Activated CD4-positive, alpha-beta T cell treated with anti-CD3 and anti-CD28 coated beads for 48 hours (primary cell): ENCODE measurements around the gene AGTRAP.

Experiments used
- DNase-seq: peaks from one replicate; pipeline ENCODE4 v3.0.0-alpha.2; 2020

Gene AGTRAP

DNA sequence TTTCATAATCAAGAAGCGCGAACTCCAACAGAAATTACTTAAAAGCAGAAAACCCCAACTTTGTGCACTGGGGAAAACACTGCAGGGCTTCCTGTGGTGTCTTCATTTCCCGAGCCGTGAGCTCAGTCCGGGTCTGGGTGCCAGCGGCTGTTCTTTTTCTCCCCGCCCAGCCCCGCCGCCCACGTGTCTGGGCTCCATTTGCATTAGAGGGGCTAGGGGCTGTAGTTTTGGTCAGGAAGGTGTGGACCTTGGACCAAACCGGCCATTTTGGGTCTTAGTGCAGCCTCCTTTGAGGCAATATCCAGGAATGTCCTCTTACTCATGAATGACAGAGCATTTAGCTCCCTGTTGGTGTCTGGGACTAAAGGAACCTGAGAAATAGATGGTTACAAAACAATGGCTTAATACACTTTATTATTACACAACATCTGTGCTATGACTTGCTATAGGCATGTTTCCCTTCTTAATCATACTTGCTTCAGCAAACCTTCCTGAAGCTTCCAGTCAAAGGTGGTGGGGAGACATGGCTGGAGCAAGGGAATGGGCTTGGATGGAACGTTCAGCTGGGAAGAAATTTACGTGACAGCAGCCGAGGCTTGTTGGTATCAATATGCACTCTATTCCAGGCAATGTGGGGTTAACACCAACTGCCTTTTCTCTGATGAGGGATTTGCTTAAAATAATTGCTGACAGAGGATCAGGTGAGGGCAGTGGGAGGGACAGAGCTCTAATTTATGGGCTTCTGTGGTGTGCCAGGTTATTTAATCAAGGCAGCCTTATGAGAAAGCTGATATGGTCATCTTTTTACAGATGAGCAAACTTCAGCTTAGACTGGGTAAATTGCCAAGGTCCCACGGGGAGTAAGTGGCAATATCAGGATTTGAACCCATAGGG is 1.1 kb downstream of the AGTRAP start:
- peak; percentile 56 for DNase-seq

DNA sequence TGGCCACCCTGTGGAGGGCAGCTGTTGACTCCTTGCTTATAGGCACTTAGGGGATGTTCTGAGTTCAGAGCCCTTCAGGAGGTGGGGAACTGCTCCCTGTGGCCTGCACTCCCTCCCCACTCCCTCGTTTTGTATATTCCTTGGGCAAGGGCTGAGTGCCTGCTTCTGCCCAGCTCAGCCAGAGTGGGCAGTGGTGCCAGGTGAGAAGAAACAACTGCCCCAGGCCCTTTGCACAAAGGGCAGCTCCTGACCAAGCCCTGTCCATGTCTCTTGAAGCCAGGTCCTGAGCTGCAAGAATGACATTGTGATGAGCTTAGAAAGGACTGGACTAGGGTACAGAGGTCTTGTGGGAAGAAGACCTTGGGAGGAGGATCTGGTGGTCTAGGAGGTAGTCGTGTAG is 2.2 kb downstream of the AGTRAP start:
- no peak for DNase-seq

DNA sequence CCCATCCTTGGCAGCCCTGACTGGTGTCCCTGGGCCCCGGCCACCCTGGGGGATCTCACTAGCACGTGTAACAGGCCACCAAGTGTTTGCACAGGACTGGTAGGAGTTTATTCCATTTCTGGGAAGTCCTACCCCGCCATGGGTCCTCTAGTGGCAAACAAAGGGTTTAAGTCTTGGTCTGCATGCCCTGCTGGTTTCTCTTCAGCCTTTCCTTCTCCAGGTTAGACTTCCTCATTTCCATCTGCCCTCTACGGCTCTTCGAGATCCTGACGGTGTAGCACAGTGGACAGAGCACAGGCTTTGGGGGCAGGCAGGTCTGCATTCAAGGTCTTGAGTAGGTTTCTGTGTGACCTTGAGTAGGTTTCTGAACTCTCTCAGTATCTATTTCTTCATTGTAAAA is 2.8 kb downstream of the AGTRAP start:
- DNase-seq: no peak

DNA sequence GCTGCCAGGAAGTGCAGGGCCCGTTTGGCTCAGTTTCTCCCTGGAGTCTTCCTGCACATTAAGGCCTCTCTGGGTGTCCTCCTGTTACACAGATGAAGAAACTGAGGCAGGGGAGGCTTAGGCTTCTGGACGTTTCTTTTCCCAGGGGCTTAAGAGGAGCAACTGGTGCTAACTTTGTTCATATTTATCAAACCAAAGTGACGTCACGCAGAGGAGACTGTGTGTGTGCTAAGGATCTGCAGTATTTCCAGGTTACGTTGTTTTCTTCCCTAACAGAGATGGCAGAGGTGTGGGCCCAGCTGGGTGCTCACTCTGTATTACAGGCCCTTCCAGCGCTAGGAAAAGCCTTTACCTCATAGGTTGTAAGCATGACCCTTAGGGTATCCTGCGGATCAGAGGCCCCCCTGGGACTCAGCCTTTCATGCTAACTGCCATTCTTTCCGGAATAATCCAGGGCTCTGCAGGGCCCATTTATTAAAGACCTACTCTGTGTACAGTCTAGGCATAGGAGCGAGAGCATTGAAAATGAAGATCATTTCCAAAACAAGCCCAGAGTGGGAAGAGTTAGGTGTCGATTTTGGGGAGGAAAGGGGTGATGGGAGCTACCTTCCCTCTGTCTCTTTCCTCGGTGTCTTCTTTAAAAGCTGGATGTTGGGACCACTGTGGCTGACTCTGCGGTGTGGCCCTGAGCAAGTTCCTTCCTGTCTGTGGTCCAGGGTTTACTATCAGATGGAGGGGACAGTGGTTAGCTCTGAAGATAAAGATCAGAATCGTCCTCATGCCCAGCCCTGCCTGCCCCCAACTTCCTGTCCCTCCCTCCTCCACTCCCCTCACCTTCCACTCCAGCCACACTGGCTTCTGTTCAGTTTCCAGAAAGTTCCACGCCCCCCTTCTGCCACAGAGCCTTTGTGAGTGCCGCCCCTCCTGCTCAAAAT is 4.6 kb downstream of the AGTRAP start:
- peak; percentile 18 for DNase-seq

DNA sequence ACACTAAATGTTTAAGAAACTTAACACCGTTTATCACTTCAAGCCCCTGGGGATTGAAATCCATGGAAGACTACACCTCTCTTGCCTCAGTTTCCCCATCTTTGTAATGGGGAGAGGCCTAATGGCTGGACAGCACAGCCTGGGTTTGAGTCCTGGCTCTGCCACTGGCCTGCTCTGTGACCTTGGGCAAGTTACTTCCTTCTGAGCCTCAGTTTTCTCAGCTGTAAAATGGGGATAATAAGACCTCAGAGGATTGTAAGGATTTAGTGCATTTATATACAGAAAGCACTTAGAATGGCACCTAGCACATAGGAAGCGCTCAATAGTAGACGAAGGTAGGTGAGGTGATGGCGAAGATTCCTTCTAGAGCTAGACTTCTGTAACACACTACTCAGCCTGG is 5.5 kb downstream of the AGTRAP start:
- no peak for DNase-seq

DNA sequence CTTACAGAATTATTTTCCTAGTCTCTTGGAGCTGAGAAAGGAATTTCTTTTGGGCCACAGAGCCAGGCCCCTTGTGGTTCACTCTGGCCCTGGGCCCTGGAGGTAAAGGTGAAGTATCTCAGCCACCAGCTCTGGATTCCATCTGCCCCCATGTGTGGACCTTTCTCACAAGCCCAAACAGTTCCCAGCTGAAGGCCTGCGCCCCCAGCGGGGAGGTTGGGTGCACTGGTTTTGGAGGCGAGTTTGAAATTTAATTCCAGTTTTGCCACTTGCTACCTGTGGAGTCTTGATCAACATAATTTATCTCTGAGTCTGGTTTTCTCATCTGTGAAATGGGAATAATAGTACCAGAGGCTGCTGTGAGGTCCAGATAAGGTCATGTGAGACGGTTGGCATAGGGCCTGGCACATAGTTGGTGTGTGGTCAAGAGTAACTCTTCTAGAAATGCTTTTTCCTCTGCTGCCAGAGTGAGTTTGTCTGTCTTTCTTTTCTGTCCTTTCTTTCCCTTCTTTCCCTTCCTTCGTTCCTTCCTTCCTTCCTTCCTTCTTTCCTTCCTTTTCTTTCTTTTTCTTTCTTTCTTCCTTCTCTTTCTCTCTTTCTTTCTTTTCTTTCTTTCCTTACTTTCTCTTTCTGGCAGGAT is 6.1 kb downstream of the AGTRAP start:
- DNase-seq: no peak

DNA sequence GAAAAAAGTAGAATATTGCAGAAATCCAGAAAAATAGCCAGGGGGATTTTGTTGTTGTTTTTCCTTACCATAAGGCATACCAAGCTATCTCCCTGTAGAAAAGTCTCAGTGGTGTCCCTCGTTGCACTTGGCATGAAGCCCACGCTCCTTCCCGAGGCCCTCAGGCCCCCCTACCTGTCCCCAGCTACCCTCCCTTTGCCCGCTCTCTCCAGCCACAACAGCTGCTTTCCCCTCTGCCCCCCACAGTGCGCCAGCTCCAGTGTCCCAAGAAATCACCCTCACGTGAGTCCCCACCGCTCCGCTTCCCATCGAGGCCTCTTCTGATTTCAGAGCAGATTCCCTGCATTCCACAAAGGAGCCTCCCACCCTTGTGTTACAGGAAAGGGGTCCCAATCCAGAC is 8.4 kb downstream of the AGTRAP start:
- no peak for DNase-seq

DNA sequence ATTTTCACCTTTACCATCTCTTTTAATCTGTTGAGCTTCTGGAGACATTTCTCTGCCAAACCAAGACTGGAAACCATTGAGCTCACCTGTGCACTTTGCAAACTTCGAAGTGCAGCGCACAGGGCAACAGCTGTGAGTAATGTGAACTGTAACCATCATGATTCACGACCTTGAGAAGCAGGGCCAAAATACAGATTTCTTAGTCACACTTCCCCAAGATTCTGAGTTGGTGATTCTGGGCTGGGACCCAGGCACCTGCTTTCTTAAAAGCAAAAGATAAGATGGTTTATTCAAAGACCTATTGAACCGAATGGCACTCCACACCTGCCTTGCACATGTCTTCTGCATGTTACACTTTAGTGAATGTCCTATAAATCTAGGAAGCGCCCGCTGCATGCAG is 10.2 kb downstream of the AGTRAP start:
- no peak for DNase-seq

DNA sequence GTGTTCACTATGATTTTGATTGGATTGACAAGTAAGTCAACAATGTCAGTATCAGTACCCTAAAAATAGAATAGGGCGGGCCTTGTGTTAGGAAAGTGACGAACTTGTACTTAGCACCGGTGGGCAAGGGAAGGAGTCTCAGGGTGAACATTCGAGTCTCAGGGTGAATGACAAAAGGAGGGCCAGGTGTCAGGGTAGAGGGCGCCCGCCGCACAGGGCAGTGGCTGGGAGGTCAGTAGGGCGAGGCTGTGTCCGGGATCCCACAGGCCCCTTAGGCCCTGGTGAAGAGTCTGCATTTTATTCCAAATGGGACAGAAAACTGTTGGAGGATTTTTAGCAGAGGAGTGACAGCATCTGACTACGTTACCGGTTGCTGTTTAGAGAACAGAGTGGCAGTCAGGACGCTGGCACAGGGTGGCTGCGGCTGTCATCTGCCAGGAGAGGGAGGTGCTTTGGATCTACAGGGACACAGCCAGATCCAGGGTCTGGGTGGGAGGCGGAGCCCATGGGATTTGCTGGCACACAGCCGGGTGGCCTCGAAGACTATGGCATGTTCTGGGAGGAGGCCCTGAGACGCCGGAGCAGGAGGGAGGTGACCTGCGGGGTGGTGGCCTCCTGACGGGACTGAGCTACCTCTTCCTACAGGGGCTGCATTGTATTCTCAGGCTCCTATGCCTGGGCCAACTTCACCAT is 11.0 kb downstream of the AGTRAP start:
- no peak for DNase-seq

DNA sequence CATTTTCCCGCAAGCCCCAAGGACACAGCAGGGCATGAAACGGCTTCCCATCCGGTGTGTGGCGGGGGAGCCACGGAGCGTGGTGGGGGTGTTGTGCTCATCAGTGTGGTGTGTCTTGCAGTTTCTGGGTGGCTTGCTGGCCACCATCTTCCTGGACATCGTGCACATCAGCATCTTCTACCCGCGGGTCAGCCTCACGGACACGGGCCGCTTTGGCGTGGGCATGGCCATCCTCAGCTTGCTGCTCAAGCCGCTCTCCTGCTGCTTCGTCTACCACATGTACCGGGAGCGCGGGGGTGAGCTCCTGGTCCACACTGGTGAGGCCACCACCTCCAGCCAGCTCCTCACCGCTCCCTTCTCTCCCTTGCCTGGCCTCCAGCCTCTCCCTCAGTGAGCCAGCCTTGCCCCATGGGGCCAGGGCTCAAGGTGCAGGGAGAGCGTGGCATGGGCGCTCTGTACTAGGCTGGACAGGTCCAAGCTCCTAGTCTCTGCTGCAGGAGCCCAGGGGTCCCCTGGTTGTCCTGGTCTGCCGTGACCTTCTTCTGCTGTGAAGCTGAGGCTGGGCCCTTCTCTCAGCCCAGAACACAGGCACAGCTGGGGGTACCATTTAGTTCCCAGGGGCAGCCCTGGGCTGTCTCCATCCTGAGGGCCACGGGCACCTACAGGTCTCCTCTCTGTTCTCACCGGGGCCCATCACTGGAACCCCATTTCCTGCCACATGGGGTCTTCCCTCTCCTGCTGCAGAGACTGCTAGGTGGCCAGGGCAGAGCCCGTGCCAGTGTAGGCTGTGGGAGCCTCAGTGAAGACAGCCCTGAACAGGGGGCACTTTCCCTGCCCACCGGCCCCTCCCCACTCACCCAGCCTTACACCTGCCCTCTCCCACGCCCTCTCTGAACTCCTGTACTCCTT is 12.6 kb downstream of the AGTRAP start:
- DNase-seq: no peak

DNA sequence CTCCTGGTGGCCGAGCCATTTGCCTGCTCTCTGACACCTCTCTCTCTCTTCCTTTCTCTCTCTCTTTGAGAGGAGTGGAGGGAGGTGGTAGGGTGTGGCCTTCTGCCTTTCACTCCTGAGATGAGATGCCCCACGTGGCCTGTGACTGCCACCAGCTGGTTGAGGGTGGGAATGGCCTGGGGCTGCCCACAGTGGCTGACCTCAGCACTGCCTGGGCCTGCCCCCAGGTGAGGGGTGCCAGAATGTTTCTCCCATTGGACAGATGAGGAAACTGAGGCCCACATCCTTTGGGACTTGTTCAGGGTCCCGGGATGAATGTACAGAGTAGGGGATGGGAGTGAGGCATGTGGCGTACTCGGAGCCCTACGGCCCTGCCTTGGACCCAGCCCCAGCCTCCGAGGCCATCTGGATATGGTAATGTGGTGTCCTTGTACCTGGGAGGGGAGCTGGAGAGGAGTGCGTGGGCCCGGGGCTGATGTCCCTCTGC is 13.3 kb downstream of the AGTRAP start:
- peak; percentile 69 for DNase-seq

DNA sequence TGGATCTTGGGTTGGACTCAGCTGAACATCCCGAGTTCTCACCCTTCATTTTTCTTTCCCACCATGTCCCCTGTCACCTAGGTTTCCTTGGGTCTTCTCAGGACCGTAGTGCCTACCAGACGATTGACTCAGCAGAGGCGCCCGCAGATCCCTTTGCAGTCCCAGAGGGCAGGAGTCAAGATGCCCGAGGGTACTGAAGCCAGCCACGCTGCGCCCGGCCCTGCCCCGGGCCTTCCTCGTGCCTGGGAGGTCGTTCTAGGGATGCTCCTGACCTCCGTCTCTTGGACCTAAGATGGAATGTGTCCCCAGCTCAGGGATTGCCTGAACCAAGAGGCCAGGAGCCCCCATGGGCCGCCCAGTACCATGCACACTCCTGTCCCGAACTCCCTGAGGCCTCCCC is 14.1 kb downstream of the AGTRAP start:
- DNase-seq: no peak

DNA sequence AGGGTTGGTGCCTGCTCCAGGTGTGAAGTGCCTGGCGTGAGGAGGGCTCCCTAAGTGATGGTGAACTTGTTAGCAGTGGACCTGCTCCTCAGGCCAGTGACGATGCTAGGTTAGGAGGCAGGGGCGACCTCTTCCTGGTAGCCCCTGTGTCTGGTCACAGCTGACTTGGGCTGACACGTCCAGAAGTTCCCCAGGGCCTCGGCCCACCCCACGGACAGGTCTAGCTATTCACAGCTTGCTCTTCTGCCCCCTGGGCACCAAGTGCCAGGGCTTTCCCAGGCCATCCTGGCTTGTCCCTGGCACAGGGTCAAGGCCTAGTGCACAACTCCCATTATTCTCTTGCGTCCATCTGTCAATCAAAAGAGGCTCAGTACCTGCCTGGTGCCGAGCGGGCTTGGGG is 15.2 kb downstream of the AGTRAP start:
- DNase-seq: no peak

DNA sequence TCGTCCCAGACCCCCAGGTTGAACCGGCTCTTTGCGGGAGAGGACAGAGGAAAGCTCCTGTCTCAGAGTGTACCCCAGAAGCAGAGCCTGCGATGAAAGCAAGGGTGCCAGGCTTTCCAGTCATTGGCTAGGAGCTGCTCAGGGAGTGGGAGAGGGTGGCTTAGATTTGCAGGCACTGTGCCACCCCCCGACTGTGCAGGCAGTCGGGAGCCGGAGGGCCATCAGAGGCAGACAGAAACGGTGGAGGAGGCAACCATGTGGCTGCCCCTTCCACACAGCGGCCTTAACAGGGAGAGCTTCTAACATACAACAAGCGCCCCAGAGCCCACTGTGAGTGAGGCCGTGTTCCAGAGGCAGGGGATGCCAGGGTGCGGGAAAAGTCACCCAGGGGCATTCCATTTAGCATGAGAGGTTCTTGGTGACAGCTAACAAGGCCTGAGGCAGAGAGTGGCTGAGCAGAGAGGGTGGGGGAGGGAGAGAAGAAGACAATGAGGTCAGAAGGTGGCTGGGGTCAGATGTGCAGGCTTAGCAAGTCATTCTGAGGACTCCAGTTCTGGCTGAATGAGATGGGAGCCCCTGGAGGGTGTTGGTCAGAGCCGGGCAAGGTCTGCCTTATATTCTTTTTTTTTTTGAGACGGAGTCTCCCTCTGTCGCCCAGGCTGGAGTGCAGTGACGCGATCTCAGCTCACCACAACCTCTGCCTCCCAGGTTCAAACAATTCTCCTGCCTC is 16.6 kb downstream of the AGTRAP start:
- no peak for DNase-seq

DNA sequence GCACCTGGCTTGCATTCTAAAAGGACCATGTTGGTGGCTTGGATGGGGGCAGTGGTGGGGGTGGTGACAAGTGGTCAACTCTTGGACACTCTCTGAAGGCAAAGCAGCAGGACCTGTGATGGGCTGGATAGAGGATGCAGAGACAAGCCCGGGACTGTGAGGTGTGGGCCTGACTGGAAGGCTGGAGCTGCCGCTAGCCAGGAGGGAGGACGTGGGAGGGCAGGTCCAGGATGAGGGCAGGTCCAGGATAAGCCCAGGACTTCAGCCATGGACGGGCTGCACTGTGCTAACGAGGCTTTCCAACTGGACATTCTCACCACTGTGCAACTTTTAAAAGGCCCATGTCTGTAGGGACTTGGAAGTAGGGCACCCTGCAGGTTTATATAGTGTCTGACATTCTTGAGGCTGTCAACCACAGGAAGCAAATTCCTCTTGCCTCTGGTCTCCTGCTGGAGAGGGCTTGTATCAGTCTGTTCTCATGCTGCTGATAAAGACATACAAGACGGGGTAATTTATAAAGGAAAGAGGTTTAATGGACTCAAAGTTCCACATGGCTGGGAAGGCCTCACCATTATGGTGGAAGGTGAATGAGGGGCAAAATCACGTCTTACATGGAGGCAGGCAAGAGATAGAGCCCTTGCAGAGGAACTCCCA is 17.7 kb downstream of the AGTRAP start:
- DNase-seq: no peak

DNA sequence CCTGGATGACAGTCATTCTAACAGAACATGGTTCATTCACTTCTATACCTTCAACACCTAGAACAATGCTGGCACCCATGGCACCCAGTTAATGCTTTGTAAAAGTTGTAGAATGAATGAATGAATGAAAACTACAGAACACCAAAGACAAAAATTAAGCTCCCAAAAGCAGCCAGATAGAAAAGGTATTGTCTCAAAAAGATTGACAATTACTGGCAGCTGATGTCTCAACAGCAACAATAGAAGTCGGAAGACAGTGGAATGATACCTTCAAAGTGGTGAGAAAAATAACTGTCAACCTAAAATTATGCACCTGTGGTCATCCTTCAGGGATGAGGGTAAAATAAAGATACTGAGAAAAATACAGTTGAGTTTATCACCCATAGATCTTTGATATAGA is 21.1 kb downstream of the AGTRAP start:
- no peak for DNase-seq

DNA sequence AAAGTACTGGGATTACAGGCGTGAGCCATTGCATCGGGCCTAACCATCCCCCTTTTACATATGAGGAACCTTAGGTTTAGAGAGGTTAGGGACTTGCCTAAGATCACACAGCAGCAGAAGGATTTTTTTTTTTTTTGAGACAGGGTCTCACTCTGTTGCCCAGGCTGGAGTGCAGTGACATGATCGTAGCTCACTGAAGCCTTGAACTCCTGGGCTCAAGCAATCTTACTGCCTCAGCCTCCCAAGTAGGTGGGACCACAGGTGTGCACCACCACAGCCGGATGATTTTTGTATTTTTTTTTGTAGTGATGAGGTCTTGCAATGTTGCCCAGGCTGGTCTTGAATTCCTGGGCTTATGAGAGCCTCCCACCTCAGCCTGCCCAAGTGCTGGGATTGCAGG is 23.9 kb downstream of the AGTRAP start:
- no peak for DNase-seq

DNA sequence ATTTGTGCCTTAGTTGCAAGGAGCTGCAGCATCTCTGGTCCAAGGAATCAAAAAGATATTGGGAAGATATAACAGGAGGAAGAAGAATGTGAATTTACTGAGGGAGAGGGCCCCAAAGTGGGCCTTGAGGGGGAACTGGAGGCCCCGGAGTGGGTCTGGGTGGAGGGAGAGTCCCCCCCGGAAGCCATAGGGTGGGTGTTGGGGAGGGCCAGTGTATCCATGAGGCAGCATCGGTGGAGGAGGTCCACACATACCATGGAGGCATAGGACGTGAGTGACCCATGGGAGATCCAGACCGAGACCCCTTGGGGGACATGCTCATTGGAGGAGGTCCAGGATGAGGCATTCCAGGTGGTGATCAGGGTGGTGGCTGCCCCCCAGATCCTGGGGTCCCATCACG is 25.3 kb downstream of the AGTRAP start:
- DNase-seq: no peak

DNA sequence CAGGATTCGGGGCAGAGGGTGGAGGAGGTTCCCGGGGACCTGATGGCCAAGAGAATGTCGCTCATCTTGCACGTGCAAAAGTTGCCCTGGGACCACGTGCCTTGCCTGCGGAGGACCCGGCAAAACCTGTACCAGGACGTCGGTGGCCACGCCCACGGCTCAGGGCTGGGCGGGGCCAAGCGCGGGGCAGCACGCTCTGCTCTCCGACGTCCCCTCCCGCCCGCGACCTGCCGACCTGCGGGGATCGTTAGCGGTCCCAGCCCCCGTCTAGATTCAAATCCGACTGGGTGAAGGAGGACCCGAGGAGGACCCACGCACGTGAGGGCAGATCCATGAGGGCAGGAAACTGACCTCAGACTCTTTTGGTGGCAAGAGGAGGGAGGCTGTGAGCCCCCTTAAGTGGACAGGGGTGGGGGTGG is 26.1 kb downstream of the AGTRAP start, which contains the start of gene C1orf167:
C1orf167 (plus strand) TSS at position 206 of the 419 bp plus-strand sequence. CDS start 2,208 bp downstream, outside the sequence.
- DNase-seq: peak; percentile 53

DNA sequence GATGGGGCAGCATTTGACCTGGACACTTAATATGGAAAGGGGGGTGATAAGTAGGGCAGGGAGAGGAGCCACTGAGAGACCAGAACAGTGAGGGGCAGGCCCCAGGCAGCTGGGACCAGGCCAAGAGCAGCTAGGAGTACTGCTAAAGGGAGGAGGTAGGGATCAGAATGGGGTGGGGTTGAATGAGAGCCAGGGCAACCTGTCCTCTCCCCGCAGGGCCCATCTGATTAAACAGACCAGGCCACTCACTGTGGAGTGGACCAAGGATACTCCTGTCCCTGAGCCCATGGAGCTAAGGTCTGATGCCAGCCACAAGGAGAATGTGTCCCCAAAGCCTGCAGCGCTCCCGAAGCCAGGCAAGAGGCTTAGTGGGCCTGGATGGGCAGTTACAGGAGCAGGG is 28.2 kb downstream of the AGTRAP start:
- DNase-seq: no peak
